Heart left ventricle (tissue), 16 donors: Measurements from ENCODE around the gene MAP7D3. TPM values are rescaled to one million over a fixed set of nuclear protein-coding genes. Genes with fewer than 3 reads are reported as not detected.

ENCODE experiments used
- ATAC-seq, 4 donors: fragments of 200-7000 bp; cut with Tn5 transposase; one replicate each; pipeline ENCODE4 v1.9.1; 2020 to 2022; ENCODE audit warnings: moderate library complexity in 4 of 4, mild to moderate bottlenecking in 3 of 4, moderate number of reproducible peaks in 1 of 4
- DNase-seq, 5 donors: peaks; one replicate each; pipeline ENCODE4 v3.0.0-alpha.2; 2020
- H3K27ac ChIP-seq, 12 donors: fragments of 200-600 bp; sonication (generic) in 4 of 12; one replicate each; pipeline versions ENCODE4 v1.5.0 to v1.8.0; 2016 to 2022; ENCODE audit warnings: mild to moderate bottlenecking in 2 of 12
- H3K27me3 ChIP-seq, 9 donors: fragments of 200-600 bp; sonication (generic) in 2 of 9; one replicate each; pipeline versions ENCODE4 v1.5.1 to v1.8.0; 2016 to 2022; ENCODE audit warnings: mild to moderate bottlenecking in 3 of 9
- H3K36me3 ChIP-seq, 9 donors: fragments of 200-600 bp; sonication (generic) in 2 of 9; one replicate each; pipeline versions ENCODE4 v1.5.0 to v1.8.0; 2018 to 2022; ENCODE audit warnings: mild to moderate bottlenecking in 2 of 9
- H3K4me1 ChIP-seq, 12 donors: fragments of 200-600 bp; sonication (generic) in 4 of 12; one replicate each; pipeline versions ENCODE4 v1.5.0 to v1.8.0; 2016 to 2022; ENCODE audit warnings: mild to moderate bottlenecking in 3 of 12
- H3K4me3 ChIP-seq, 12 donors: fragments of 200-600 bp; sonication (generic) in 4 of 12; one replicate each; pipeline versions ENCODE4 v1.5.0 to v1.8.0; 2017 to 2022; ENCODE audit warnings: mild to moderate bottlenecking in 9 of 12, moderate library complexity in 4 of 12
- H3K9me3 ChIP-seq, 12 donors: fragments of 200-600 bp; sonication (generic) in 4 of 12; one replicate each; pipeline versions ENCODE4 v1.5.0 to v1.8.0; 2016 to 2022; ENCODE audit warnings: mild to moderate bottlenecking in 1 of 12
- CTCF ChIP-seq, 12 donors: fragments of 200-600 bp; sonication (generic) in 4 of 12; IDR thresholded peaks; one replicate each; pipeline versions ENCODE4 v1.5.0 to v1.8.0; 2018 to 2022; ENCODE audit warnings: antibody characterized with exemption in 12 of 12, mild to moderate bottlenecking in 5 of 12
- POLR2A ChIP-seq, 2 donors: fragments of 450-650 bp; IDR thresholded peaks; one replicate each; pipeline ENCODE4 v1.6.1; 2017; ENCODE audit warnings: antibody characterized with exemption in 2 of 2, mild to moderate bottlenecking in 2 of 2, moderate library complexity in 2 of 2
- WGBS, 4 donors: extraction: QIAGEN DNeasy Blood & Tissue Kit in 2 of 4; methylation state at CpG; one replicate each; pipeline versions ENCODE4 v1.1.5 to v1.1.7; 2013 to 2018; 5-methylcytosine and 5-hydroxymethylcytosine counted together
- intact Hi-C, 10 donors: fragments of 100-400 bp; cut with DNase I; formaldehyde crosslinking; loops; one replicate each; pipeline versions ENCODE4 v1.11.1 to v1.14.2; 2022
- polyA plus RNA-seq, 2 donors: library from polyadenylated mRNA; stranded (reverse); fragments of 200-250 nt; gene quantifications; one replicate each; pipeline ENCODE4 v1.2.3, GENCODE V29; 2013
- total RNA-seq, 9 donors: library from RNA; depleted of rRNA in 2 of 9; stranded (reverse); fragments of >200 nt in 2 of 9; fragmentation: NEBNext Ultra II Directional in 3 of 9; extraction: Animal tissue kit (Norgen Biotek cat#: 25700) in 3 of 9; gene quantifications; one replicate each; pipeline versions ENCODE4 v1.1.0 to v1.2.4, GENCODE V29; 2016 to 2023
- donor health status: ischemic (EF 13 %, LVEDD 7.1; RV severe dilation, severe dysfunction).
- donor health status: healthy with polysubstance abuse.
- donor health status: DM: no; HTN: yes; CAD: no.
- donor health status: DM: no; HTN: no; CAD: no.
- donor health status: ischemic (EF 25% LVEDD 6.9; RV normal size, moderate dysfunction).
- donor health status: ischemic (EF 25% LVEDD 5.7; RV mildly dilated, moderate dysfunction).
- donor health status: healthy.
- donor health status: DM: yes; HTN: yes; CAD: no.
- donor health status: ischemic (EF 35%, LVEDD 5.7; RV mildly dilated, moderate dysfunction).
- donor health status: nonischemic (EF 11% LVEDD 7.7; RV severe dilation, severe dysfunction).
- donor health status: DM: yes; HTN: yes; CAD: no.
- donor health status: PGD.
- donor health status: ischemic (EF 29% LVEDD 5.4; RV normal size, mild dysfunction).
- donor health status: nonischemic (EF 23%, LVEDD 6.1; RV moderate dilation, normal function).

The MAP7D3 gene
- total and polyA plus RNA-seq, 11 donors = 8.2 to 18.4 (median 12.7) TPM

- peak overlapping the region; percentile 44 to 93 (median 84) for H3K27ac ChIP-seq
- H3K9me3 ChIP-seq = no peaks in the 10 kb centered on the region
- H3K27me3 ChIP-seq = peaks cover 0 to 15% (median 0%) of the 10 kb centered on the region in 9 donors
- DNase-seq = no peak
- intact Hi-C loops = loop anchor here in 2 of 10 donors (2.0 kb wide), 2 partner anchors 33 to 37 kb away; no protein-coding TSS in a partner anchor
- TF ChIP-seq POLR2A (IDR thresholded peaks at IDR 0.05) = no peak
- TF ChIP-seq CTCF (IDR thresholded peaks at IDR 0.05) = no peak
- 11 to 34% (median 20%) methylated on average over 3 of the region's 3 CpGs for WGBS, 4 donors
- no peak for ATAC-seq
- peaks cover 0 to 29% (median 25%) of the 10 kb centered on the region in 9 donors for H3K36me3 ChIP-seq
- peaks cover 0 to 84% (median 33%) of the 10 kb centered on the region in 12 donors for H3K4me1 ChIP-seq
- H3K4me3 ChIP-seq = peak overlapping the region in 7 of 12 donors; percentile 1 to 49 (median 33)
Measured at GRCh38 chrX:136203951-136204350, 47.2 kb downstream of the MAP7D3 start.

GRCh38 chrX:136203438-136203837 lies 47.8 kb downstream of the MAP7D3 start:
- intact Hi-C loops = no loop called here
- ATAC-seq (no peak), DNase-seq (no peak)
- peaks cover 0 to 15% (median 0%) of the 10 kb centered on the region in 9 donors for H3K27me3 ChIP-seq
- H3K4me1 ChIP-seq = peaks cover 0 to 79% (median 32%) of the 10 kb centered on the region in 12 donors
- H3K9me3 ChIP-seq = no peaks in the 10 kb centered on the region
- peaks cover 0 to 25% (median 22%) of the 10 kb centered on the region in 9 donors for H3K36me3 ChIP-seq
- H3K27ac ChIP-seq = peak overlapping the region in 11 of 12 donors; percentile 6 to 93 (median 87)
- TF ChIP-seq CTCF (IDR thresholded peaks at IDR 0.05) = no peak
- TF ChIP-seq POLR2A (IDR thresholded peaks at IDR 0.05) = no peak
- peak overlapping the region in 5 of 12 donors; percentile 1 to 51 (median 38) for H3K4me3 ChIP-seq

- no peak for ATAC-seq
- Histone ChIP-seq H3K36me3 (peaks cover 0 to 20% (median 17%) of the 10 kb centered on the region in 9 donors), H3K27ac (peak overlapping the region in 10 of 12 donors; percentile 6 to 93 (median 88)), H3K27me3 (peaks cover 0 to 15% (median 0%) of the 10 kb centered on the region in 9 donors), H3K4me3 (peak overlapping the region in 6 of 12 donors; percentile 2 to 51 (median 16)), H3K9me3 (no peaks in the 10 kb centered on the region), H3K4me1 (peaks cover 0 to 76% (median 31%) of the 10 kb centered on the region in 12 donors)
- intact Hi-C loops = no loop called here
- 56 to 71% (median 63%) methylated on average over 5 of the region's 5 CpGs for WGBS, 4 donors
- no peak for DNase-seq
- TF ChIP-seq POLR2A (IDR thresholded peaks at IDR 0.05) (no peak), CTCF (IDR thresholded peaks at IDR 0.05) (no peak)
Measured at GRCh38 chrX:136202889-136203288, 48.3 kb downstream of the MAP7D3 start.

- intact Hi-C loops = loop anchor here in 2 of 10 donors (2.0 kb wide), 1 partner anchor 31 kb away; no protein-coding TSS in a partner anchor
- 67 to 74% (median 69%) methylated on average over 5 of the region's 5 CpGs for WGBS, 4 donors
- no peak for ATAC-seq
- DNase-seq = no peak
- no peak for TF ChIP-seq POLR2A (IDR thresholded peaks at IDR 0.05)
- TF ChIP-seq CTCF (IDR thresholded peaks at IDR 0.05) = no peak
- peak overlapping the region in 8 of 12 donors; percentile 46 to 56 (median 48) for H3K4me3 ChIP-seq
- peak overlapping the region in 10 of 12 donors; percentile 75 to 93 (median 88) for H3K27ac ChIP-seq
- peaks cover 0 to 72% (median 29%) of the 10 kb centered on the region in 12 donors for H3K4me1 ChIP-seq
- H3K36me3 ChIP-seq = peaks cover 0 to 7% (median 4%) of the 10 kb centered on the region in 9 donors
- H3K27me3 ChIP-seq = peaks cover 0 to 11% (median 0%) of the 10 kb centered on the region in 9 donors
- no peaks in the 10 kb centered on the region for H3K9me3 ChIP-seq
Measured at GRCh38 chrX:136201601-136202000, 49.6 kb downstream of the MAP7D3 start.
